Measurements from ENCODE around the gene ACOT8. TPM values are rescaled to one million over a fixed set of nuclear protein-coding genes. Genes with fewer than 3 reads are reported as not detected.

The ACOT8 gene
- total and polyA plus RNA-seq, 10 of the 15 experiments (the other 5 are each of a cell fraction or from before 2014, with no cell fraction given): 5.1 to 47.9 (median 31.8) TPM

GRCh38 chr20:45857114-45857881 is at the start of gene ACOT8, which contains the start of gene ZSWIM3 (continued):
- TF ChIP-seq TCF12 (IDR thresholded peaks at IDR 0.05; ENCODE audit: low read depth, low read length): peak; percentile 62; the same call in 1 of the 2 replicates
- no peak for TF ChIP-seq ZNF592 (IDR thresholded peaks at IDR 0.05)
- TF ChIP-seq SMC3 (IDR thresholded peaks at IDR 0.05; ENCODE audit: borderline replicate concordance, low read length): no peak
- no peak for TF ChIP-seq CHD4 (IDR thresholded peaks at IDR 0.05)
- no peak for TF ChIP-seq RFX5 (IDR thresholded peaks at IDR 0.05; ENCODE audit: low read depth, low read length)
- TF ChIP-seq ASH2L (IDR thresholded peaks at IDR 0.05; ENCODE audit: borderline replicate concordance, low read depth): no peak
- no peak for TF ChIP-seq SREBF2 (IDR thresholded peaks at IDR 0.05; ENCODE audit: low read length)
- TF ChIP-seq RELA (IDR thresholded peaks at IDR 0.05; ENCODE audit: borderline replicate concordance, partially characterized antibody): peak; percentile 26
- peak; percentile 65 for TF ChIP-seq ATF7 (IDR thresholded peaks at IDR 0.05; ENCODE audit: low read depth)
- TF ChIP-seq ZBTB33 (IDR thresholded peaks at IDR 0.05): peak; percentile 38; the same call in 1 of the 2 replicates
- TF ChIP-seq NFXL1 (IDR thresholded peaks at IDR 0.05; ENCODE audit: borderline replicate concordance): no peak
- no peak for TF ChIP-seq USF2 (IDR thresholded peaks at IDR 0.05; ENCODE audit: borderline replicate concordance, low read depth, low read length)
- peak; percentile 98 for TF ChIP-seq SKIL (IDR thresholded peaks at IDR 0.05; ENCODE audit: low read depth, poor library complexity, severe bottlenecking)
- TF ChIP-seq SREBF1 (IDR thresholded peaks at IDR 0.05; ENCODE audit: low read length): peak; percentile 44; the same call in 1 of the 2 replicates
- TF ChIP-seq YBX1 (IDR thresholded peaks at IDR 0.05): no peak
- peak; percentile 99 for TF ChIP-seq GABPA (IDR thresholded peaks at IDR 0.05; ENCODE audit: low read depth)
- no peak for TF ChIP-seq HDAC6 (IDR thresholded peaks at IDR 0.05; ENCODE audit: unreplicated experiment)
- 0 out of 2 replicates have a peak, but pooled peaks have one; percentile 16 for TF ChIP-seq TBL1XR1 (IDR thresholded peaks at IDR 0.05; ENCODE audit: low read depth, low read length)
- no peak for TF ChIP-seq HDGF (IDR thresholded peaks at IDR 0.05)
- no peak; the same call in 1 of the 2 replicates for TF ChIP-seq HCFC1 (IDR thresholded peaks at IDR 0.05; ENCODE audit: low read length)
- TF ChIP-seq MYC (IDR thresholded peaks at IDR 0.05; ENCODE audit: insufficient read depth, insufficient read length, insufficient replicate concordance, low read length, severe bottlenecking): no peak
- no peak for TF ChIP-seq BRCA1 (IDR thresholded peaks at IDR 0.05; ENCODE audit: low read depth, low read length)

Measured in GM12878 (cell line).